Keratinocyte (primary cell): Measurements from ENCODE around the gene ESRRG. TPM values are rescaled to one million over a fixed set of nuclear protein-coding genes. Genes with fewer than 3 reads are reported as not detected.

Experiments
- DNase-seq: peaks from one replicate; pipeline ENCODE4 v3.0.0-alpha.2; 2011; ENCODE audit warnings: low read depth, missing footprints, low spot score
- FAIRE-seq: peaks from 2 replicates; lab custom pipeline; 2011; peaks lifted over from hg19 to GRCh38; lab: Jason Lieb, UNC
- H2AFZ ChIP-seq: 2 replicates; pipeline ENCODE4 v1.6.0; 2012; ENCODE audit warnings: low read length, control low read depth, inconsistent platforms; ENCODE audit not compliant: control insufficient read depth
- H3K27ac ChIP-seq: 2 replicates; pipeline ENCODE4 v1.5.1; 2011; ENCODE audit warnings: low read length; ENCODE audit not compliant: control insufficient read depth, insufficient read depth
- H3K27me3 ChIP-seq: 3 replicates; pipeline ENCODE4 v1.6.0; 2011; ENCODE audit warnings: low read length; ENCODE audit not compliant: control insufficient read depth, insufficient read depth; ENCODE audit errors: extremely low read depth
- H3K36me3 ChIP-seq, 2 experiments: 2 replicates in 1 of 2; 3 replicates in 1 of 2; pipeline ENCODE4 v1.5.1; 2011; ENCODE audit warnings: low read length in 2 of 2, mild to moderate bottlenecking in 1 of 2; ENCODE audit not compliant: control insufficient read depth in 2 of 2, insufficient read depth in 2 of 2; ENCODE audit errors: extremely low read depth in 1 of 2
- H3K4me1 ChIP-seq: 3 replicates; pipeline ENCODE4 v1.5.1; 2011; ENCODE audit warnings: low read length; ENCODE audit not compliant: control insufficient read depth, insufficient read depth; ENCODE audit errors: extremely low read depth
- H3K4me2 ChIP-seq: 3 replicates; pipeline ENCODE4 v1.6.0; 2011; ENCODE audit warnings: low read depth, low read length; ENCODE audit not compliant: control insufficient read depth, insufficient read depth; ENCODE audit errors: extremely low read depth
- H3K4me3 ChIP-seq, 3 experiments: fragments of 200-600 bp in 1 of 3; sonication (generic) in 1 of 3; 2 replicates in 2 of 3; 3 replicates in 1 of 3; pipeline ENCODE4 v1.5.1; 2011 to 2016; ENCODE audit warnings: low read length in 3 of 3, mild to moderate bottlenecking in 3 of 3, control low read depth in 2 of 3, inconsistent platforms in 1 of 3, low read depth in 1 of 3, mixed read lengths in 1 of 3, mixed run types in 1 of 3, moderate library complexity in 1 of 3; ENCODE audit not compliant: control insufficient read depth in 2 of 3, insufficient read depth in 2 of 3; ENCODE audit errors: extremely low read depth in 1 of 3
- H3K79me2 ChIP-seq: 2 replicates; pipeline ENCODE4 v1.6.0; 2012; ENCODE audit warnings: low read length; ENCODE audit not compliant: control insufficient read depth, insufficient read depth
- H3K9ac ChIP-seq: 3 replicates; pipeline ENCODE4 v1.6.0; 2011; ENCODE audit warnings: low read length; ENCODE audit not compliant: control insufficient read depth, insufficient read depth; ENCODE audit errors: extremely low read depth
- H3K9me1 ChIP-seq: 3 replicates; pipeline ENCODE4 v1.6.0; 2011; ENCODE audit warnings: low read length; ENCODE audit not compliant: control insufficient read depth, insufficient read depth; ENCODE audit errors: extremely low read depth
- H3K9me3 ChIP-seq: 2 replicates; pipeline ENCODE4 v1.5.1; 2012; ENCODE audit warnings: low read depth, low read length; ENCODE audit not compliant: control insufficient read depth
- H4K20me1 ChIP-seq: 3 replicates; pipeline ENCODE4 v1.6.0; 2011; ENCODE audit warnings: low read length; ENCODE audit not compliant: control insufficient read depth, insufficient read depth; ENCODE audit errors: extremely low read depth
- EZH2 ChIP-seq: IDR thresholded peaks from one replicate; pipeline ENCODE4 v1.6.1; 2012; ENCODE audit warnings: inconsistent platforms, mild to moderate bottlenecking, low read length, moderate library complexity
- dilution Hi-C: fragments of 300-500 bp; cut with MboI; formaldehyde crosslinking; loops from one replicate; pipeline ENCODE4 v1.7.0; 2020; ENCODE audit warnings: low sequenced_read_pairs; ENCODE audit not compliant: extremely low pct_ligation_motif_present
- polyA plus RNA-seq, 5 experiments: library from polyadenylated mRNA; depleted of rRNA in 3 of 5; stranded (reverse) in 3 of 5; stranded (forward) in 1 of 5; unstranded in 1 of 5; fragments of >200 nt; gene quantifications; 1 replicate in 1 of 5; 2 replicates in 3 of 5; 3 replicates in 1 of 5; pipeline versions ENCODE4 v1.2.1 to v1.2.3, GENCODE V29; 2011 to 2012; ENCODE audit warnings: missing spikeins in 2 of 5, low read depth in 1 of 5, low replicate concordance in 1 of 5
- TF ChIP-seq, protein P1 (sequence below), 3 experiments: IDR thresholded peaks in 1 of 3; conservative IDR thresholded peaks in 1 of 3; optimal IDR thresholded peaks in 1 of 3; 2 replicates in 2 of 3; 3 replicates in 1 of 3; pipeline versions ENCODE3 to v1.5.1; 2011; ENCODE audit warnings: low read length in 3 of 3, mild to moderate bottlenecking in 3 of 3, moderate library complexity in 2 of 3, control low read depth in 1 of 3, inconsistent platforms in 1 of 3; ENCODE audit not compliant: insufficient read depth in 2 of 3; ENCODE audit errors: extremely low read depth in 1 of 3

ESRRG gene
- polyA plus RNA-seq, 1 donor (not counting 4 experiments of a cell fraction or from before 2014, with no cell fraction given) = 0.08 TPM

DNA sequence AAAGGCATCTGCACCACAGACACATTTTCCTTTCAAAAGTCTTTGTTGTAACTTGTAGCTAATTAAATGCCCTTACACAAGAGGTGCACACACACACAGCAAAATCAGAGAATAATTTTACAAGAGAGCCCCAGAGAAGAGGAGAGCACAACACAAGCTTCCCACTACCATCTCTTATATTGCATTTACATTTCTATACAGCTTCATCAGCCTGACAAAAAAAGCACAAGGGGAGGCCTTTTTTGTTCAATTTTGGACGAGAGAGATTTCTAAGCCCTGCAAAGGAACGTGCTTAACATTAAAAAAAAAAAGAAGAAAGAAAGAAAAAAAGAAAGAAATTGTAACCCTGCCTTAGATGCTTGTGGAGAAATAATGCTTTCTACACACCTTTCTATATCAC is 17.1 kb upstream of the ESRRG start:
- Histone ChIP-seq H4K20me1 (no peaks in the 10 kb centered on the region), H3K9me1 (no peaks in the 10 kb centered on the region), H3K9me3 (no peaks in the 10 kb centered on the region), H3K79me2 (no peaks in the 10 kb centered on the region), H3K4me3 (no peak overlapping the region), H3K36me3 (no peaks in the 10 kb centered on the region), H3K4me1 (no peaks in the 10 kb centered on the region), H3K27ac (no peak overlapping the region), H3K9ac (no peak overlapping the region), H3K4me2 (no peak overlapping the region), H3K27me3 (no peaks in the 10 kb centered on the region), H2AFZ (no peak overlapping the region)
- DNase-seq = no peak
- dilution Hi-C loops = no loop called here
- FAIRE-seq = no peak
- TF ChIP-seq, protein P1, sequence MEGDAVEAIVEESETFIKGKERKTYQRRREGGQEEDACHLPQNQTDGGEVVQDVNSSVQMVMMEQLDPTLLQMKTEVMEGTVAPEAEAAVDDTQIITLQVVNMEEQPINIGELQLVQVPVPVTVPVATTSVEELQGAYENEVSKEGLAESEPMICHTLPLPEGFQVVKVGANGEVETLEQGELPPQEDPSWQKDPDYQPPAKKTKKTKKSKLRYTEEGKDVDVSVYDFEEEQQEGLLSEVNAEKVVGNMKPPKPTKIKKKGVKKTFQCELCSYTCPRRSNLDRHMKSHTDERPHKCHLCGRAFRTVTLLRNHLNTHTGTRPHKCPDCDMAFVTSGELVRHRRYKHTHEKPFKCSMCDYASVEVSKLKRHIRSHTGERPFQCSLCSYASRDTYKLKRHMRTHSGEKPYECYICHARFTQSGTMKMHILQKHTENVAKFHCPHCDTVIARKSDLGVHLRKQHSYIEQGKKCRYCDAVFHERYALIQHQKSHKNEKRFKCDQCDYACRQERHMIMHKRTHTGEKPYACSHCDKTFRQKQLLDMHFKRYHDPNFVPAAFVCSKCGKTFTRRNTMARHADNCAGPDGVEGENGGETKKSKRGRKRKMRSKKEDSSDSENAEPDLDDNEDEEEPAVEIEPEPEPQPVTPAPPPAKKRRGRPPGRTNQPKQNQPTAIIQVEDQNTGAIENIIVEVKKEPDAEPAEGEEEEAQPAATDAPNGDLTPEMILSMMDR (optimal IDR thresholded peaks at IDR 0.05 in 1 of 3, IDR thresholded peaks at IDR 0.05 in 1 of 3, conservative IDR thresholded peaks at IDR 0.05 in 1 of 3; ENCODE audit: extremely low read depth in 1 of 3, insufficient read depth in 2 of 3, low read length in 3 of 3) = no peak
- TF ChIP-seq EZH2 = no peak

DNA sequence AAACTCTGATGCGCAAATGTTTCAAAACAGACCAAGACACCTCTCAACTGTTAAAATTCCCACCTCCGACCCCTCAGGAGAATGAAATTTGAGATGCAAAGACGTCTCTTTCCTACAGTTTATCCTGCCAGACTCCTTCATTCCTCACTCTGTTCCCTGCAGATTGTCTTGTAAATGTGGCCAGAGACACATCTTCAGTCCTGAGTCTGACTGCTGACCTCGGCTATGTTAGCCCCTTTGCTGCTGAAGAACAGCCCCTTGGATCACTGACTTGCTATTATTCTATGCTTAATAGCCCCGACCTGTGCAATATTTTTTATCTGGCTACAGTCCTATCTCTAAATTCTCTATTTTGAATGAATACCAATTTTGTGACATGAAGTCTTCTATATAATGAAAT is 16.6 kb upstream of the ESRRG start:
- no peak for FAIRE-seq
- no peak overlapping the region for H3K4me3 ChIP-seq

More for the DNA sequence above, 16.6 kb upstream of the ESRRG start:
- no peaks in the 10 kb centered on the region for H3K79me2 ChIP-seq
- no peak overlapping the region for H3K4me2 ChIP-seq
- no peak for TF ChIP-seq EZH2
- TF ChIP-seq, protein P1 (optimal IDR thresholded peaks at IDR 0.05 in 1 of 3, IDR thresholded peaks at IDR 0.05 in 1 of 3, conservative IDR thresholded peaks at IDR 0.05 in 1 of 3; ENCODE audit: extremely low read depth in 1 of 3, insufficient read depth in 2 of 3, low read length in 3 of 3) = no peak
- no peaks in the 10 kb centered on the region for H3K9me1 ChIP-seq
- H2AFZ ChIP-seq = no peak overlapping the region
- no peaks in the 10 kb centered on the region for H3K36me3 ChIP-seq
- H3K4me1 ChIP-seq = no peaks in the 10 kb centered on the region
- H3K27ac ChIP-seq = no peak overlapping the region
- no peaks in the 10 kb centered on the region for H4K20me1 ChIP-seq
- DNase-seq = no peak
- no peaks in the 10 kb centered on the region for H3K9me3 ChIP-seq
- H3K27me3 ChIP-seq = no peaks in the 10 kb centered on the region
- dilution Hi-C loops = no loop called here
- no peak overlapping the region for H3K9ac ChIP-seq
